Bronchial epithelial cell (primary cell): Measurements from ENCODE around the gene ARID1A. TPM values are rescaled to one million over a fixed set of nuclear protein-coding genes. Genes with fewer than 3 reads are reported as not detected.

Source experiments
- DNase-seq: peaks from one replicate; pipeline ENCODE4 v3.0.0-alpha.2; 2010; ENCODE audit warnings: low read depth
- FAIRE-seq: peaks from 2 replicates; lab custom pipeline; 2011; peaks lifted over from hg19 to GRCh38; lab: Jason Lieb, UNC
- H3K27me3 ChIP-seq: 2 replicates; pipeline ENCODE4 v1.5.1; 2011; ENCODE audit warnings: low read length; ENCODE audit not compliant: control insufficient read depth, insufficient read depth
- H3K36me3 ChIP-seq: 2 replicates; pipeline ENCODE4 v1.5.1; 2011; ENCODE audit warnings: low read length; ENCODE audit not compliant: control insufficient read depth, insufficient read depth
- H3K4me3 ChIP-seq: 2 replicates; pipeline ENCODE4 v1.5.1; 2011; ENCODE audit warnings: mild to moderate bottlenecking, low read depth, low read length, control low read depth
- CTCF ChIP-seq: IDR thresholded peaks from 2 replicates; pipeline ENCODE4 v1.5.1; 2011; ENCODE audit warnings: mild to moderate bottlenecking, moderate library complexity, low read length, control low read depth, inconsistent platforms; ENCODE audit not compliant: insufficient read depth, severe bottlenecking
- total RNA-seq: library from RNA; depleted of rRNA; stranded (reverse); fragments of >200 nt; gene quantifications from 2 replicates; pipeline ENCODE4 v1.2.1, GENCODE V29; 2014

The ARID1A gene
- total RNA-seq, 1 donor from 2014 or later = 8.7 TPM

GRCh38 chr1:26734501-26735058 lies 38.8 kb downstream of the ARID1A start:
- DNase-seq (no peak), FAIRE-seq (no peak)
- Histone ChIP-seq H3K36me3 (peaks cover 24% of the 10 kb centered on the region), H3K27me3 (no peaks in the 10 kb centered on the region), H3K4me3 (no peak overlapping the region)
- TF ChIP-seq CTCF = no peak

GRCh38 chr1:26739329-26739914 lies 43.6 kb downstream of the ARID1A start:
- Histone ChIP-seq H3K4me3 (no peak overlapping the region), H3K27me3 (no peaks in the 10 kb centered on the region), H3K36me3 (peaks cover 10% of the 10 kb centered on the region)
- DNase-seq (no peak), FAIRE-seq (no peak)
- no peak for TF ChIP-seq CTCF

- Histone ChIP-seq H3K27me3 (no peaks in the 10 kb centered on the region), H3K36me3 (peaks cover 9% of the 10 kb centered on the region), H3K4me3 (no peak overlapping the region)
- TF ChIP-seq CTCF = no peak
- no peak for DNase-seq
- FAIRE-seq = no peak
Measured at GRCh38 chr1:26740023-26740634, 44.3 kb downstream of the ARID1A start.

GRCh38 chr1:26740952-26741351 lies 45.1 kb downstream of the ARID1A start:
- no peak for FAIRE-seq

GRCh38 chr1:26743426-26744059 lies 47.7 kb downstream of the ARID1A start:
- no peak for DNase-seq
- Histone ChIP-seq H3K27me3 (no peaks in the 10 kb centered on the region), H3K4me3 (no peak overlapping the region), H3K36me3 (peaks cover 8% of the 10 kb centered on the region)
- TF ChIP-seq CTCF = no peak
- no peak for FAIRE-seq

More at GRCh38 chr1:26740952-26741351, 45.1 kb downstream of the ARID1A start:
- Histone ChIP-seq H3K27me3 (no peaks in the 10 kb centered on the region), H3K36me3 (peaks cover 10% of the 10 kb centered on the region), H3K4me3 (no peak overlapping the region)
- TF ChIP-seq CTCF = no peak
- no peak for DNase-seq
